ENCODE measurements around the gene PIN4.

- TF ChIP-seq POLR2AphosphoS5 (IDR thresholded peaks at IDR 0.05; ENCODE audit: low read length) (no peak), CEBPB (IDR thresholded peaks at IDR 0.05; ENCODE audit: borderline replicate concordance in 1 of 2, low read depth in 2 of 2, low read length in 2 of 2) (no peak), REST (IDR thresholded peaks at IDR 0.05; ENCODE audit: low read depth, low read length) (no peak)
These were observed 43.6 kb upstream of the PIN4 start for GRCh38 chrX:72137846-72138495.

All from GM12878 (cell line).